AG20443 (cell line): Measurements from ENCODE around the gene LRRC37A3.
"Not testable (repeated sequence)": the region's sequence is repeated elsewhere in the genome, so short reads cannot be mapped to it uniquely, and the experiment has no call there.

Experiments
- DNase-seq: peaks from one replicate; pipeline ENCODE4 v3.0.0; 2012; ENCODE audit warnings: low spot score, mixed read lengths

The LRRC37A3 gene

GRCh38 chr17:64926430-64926829, 7.2 kb upstream of the LRRC37A3 start:
- DNase-seq: not testable (repeated sequence)

DNA sequence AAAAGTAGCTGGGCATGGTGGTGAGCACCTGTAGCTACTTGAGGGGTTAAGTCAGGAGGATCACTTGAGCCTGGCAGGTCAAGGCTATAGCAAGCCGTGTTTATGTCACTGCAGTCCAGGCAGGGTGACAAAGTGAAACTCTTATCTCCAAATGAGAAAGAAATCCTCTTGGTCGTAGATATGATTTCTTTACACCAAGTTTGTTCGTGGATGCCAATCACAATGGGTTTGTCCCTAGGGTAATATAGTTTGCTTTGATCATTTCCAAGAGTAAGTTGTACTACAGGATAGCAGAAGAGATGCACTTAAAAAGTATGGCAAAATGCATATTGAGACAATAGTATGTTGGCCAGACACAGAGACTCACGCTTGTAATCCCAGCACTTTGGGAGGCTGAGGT, 6.0 kb upstream of the LRRC37A3 start:
- not testable (repeated sequence) for DNase-seq

- not testable (repeated sequence) for DNase-seq
These were observed 3.8 kb upstream of the LRRC37A3 start for GRCh38 chr17:64923051-64923568.

GRCh38 chr17:64920419-64921172, 1.3 kb upstream of the LRRC37A3 start:
- DNase-seq: no peak

DNA sequence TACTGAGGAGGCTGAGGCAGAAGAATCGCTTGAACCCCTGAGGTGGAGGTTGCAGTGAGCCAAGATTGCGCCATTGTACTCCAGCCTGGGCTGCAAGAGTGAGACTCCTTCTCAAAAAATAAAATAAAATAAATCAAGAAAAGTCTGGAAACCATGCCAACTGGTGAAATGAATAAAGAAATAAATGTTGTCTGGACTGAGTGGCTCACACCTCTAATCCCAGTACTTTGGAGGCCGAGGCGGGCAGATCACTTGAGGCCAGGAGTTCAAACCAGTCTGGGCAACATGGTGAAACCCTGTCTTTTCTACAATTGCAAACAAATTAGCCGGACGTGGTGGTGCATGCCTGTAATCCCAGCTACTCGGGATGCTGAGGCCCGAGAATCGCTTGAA, 744 bp upstream of the LRRC37A3 start:
- peak; percentile 9 for DNase-seq

- DNase-seq: peak; percentile 18
These were observed 413 bp downstream of the LRRC37A3 start for GRCh38 chr17:64918842-64919288.

GRCh38 chr17:64917540-64917939, 1.7 kb downstream of the LRRC37A3 start:
- not testable (repeated sequence) for DNase-seq

DNA sequence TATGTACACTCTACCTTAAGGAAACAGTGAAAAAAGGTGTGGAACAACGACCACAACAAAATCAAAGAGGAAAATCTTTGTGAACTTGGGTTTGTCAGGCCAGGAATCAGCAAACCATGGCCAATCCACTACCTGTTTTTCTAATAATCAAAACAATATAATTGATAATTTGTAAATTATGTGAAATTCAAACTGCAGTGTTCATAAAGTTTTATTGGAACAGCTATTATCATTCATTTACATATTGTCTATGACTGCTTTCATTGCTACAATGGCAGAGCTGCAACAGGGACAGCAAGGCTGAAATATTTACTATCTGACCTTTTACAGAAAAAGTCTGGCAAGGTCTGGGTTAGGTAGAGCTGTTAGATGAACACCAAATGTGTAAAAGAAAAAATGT, 4.0 kb downstream of the LRRC37A3 start:
- not testable (repeated sequence) for DNase-seq

DNA sequence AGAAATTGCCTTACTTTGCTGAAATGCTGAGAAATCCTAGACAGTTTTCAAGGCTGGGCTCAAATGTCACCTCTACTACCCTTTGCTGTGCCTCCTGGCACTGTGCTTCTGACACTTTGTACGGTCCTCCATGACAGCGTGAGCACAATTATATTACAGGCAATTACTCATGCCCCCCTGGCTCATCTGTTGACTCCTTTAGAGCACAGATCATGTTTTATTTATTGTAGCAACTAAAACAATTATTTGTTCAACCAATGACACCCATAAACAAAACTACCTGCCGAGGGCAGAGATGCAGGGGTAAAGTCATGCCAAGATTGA, 9.1 kb downstream of the LRRC37A3 start:
- DNase-seq: not testable (repeated sequence)

GRCh38 chr17:64909511-64910190, 9.6 kb downstream of the LRRC37A3 start:
- DNase-seq: not testable (repeated sequence)

DNA sequence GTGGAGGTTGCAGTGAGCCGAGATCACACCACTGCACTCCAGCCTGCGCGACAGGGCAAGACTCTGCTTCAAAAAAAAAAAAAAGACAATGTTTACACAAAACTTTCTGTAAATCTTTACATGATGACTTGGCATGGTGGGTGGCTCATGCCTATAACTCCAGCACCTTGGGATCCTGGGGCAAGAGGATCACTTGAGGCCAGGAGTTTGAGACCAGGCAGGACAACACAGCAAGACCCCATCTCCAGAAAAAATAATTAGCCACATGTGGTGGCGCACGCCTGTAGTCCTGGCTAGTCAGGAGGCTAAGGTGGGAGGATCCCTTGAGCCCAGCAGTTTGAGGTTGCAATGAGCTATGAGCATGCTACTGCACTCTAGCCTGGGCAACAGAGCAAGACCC, 15.2 kb downstream of the LRRC37A3 start:
- not testable (repeated sequence) for DNase-seq

- peak; percentile 2 for DNase-seq
These were observed 22.1 kb downstream of the LRRC37A3 start for GRCh38 chr17:64897136-64897535.

GRCh38 chr17:64874210-64874609, 45.1 kb downstream of the LRRC37A3 start:
- DNase-seq: not testable (repeated sequence)

- peak; percentile 40 for DNase-seq
These were observed 71.5 kb downstream of the LRRC37A3 start for GRCh38 chr17:64847504-64848466.

DNA sequence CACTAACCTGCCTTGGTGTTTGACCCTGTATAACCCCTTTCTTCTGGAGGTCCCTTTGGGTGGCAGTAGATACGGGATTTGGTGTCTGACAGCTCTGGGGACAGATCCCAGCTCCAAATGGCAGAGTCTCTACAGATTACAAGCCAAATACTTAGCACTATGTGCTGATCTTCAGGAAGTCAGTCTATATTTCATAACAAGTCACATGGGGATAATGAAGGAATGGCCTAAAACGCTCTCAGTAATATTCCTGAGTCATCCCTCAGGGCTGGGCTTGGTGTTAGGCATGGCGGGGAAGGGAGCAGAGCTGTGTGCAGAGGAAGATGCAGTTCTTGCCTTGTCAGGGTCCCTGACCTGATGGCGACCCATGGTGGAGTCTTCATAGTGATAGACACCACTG, 72.4 kb downstream of the LRRC37A3 start:
- not testable (repeated sequence) for DNase-seq

- not testable (repeated sequence) for DNase-seq
These were observed 75.4 kb downstream of the LRRC37A3 start for GRCh38 chr17:64843918-64844317.

GRCh38 chr17:64842900-64843299, 76.4 kb downstream of the LRRC37A3 start:
- not testable (repeated sequence) for DNase-seq

DNA sequence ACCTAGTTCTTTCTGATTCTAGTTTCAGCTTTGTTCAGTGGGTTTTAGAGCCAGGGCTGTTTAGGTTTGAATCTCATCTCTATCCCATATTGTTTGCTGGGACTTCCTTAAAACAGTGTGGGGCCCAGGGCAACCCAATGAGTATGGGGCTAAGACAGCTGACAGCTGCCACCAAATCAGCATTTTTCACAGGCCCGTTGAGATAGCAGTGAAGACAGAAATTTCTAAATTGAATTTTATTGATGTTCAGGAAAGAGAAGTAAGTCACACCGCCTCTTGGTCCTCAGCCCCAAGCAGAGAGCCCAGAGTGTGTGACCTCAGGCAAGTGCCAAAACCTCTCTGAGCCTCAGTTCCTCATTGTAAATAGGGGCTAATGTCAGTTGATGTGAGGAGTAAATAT, 78.3 kb downstream of the LRRC37A3 start:
- not testable (repeated sequence) for DNase-seq

DNA sequence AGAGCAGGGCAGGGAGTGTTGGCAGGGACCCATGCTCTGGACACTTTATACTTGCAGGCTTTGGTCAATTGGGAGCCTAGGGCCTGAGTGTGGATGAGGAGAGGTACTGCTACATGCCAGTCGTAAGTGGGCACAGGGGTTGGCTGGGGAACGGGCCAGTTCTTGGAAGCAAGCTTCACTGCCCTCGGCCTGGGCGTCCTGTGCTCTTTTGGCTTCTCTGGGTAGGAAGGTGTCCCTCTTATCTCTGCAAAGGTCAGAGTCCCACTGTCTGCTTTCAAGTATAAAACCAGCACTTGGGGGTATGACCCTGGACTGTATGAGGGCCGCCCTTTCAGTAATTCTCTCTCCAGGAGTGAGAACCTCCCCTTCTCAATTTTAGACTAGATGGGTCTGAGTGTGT, 80.8 kb downstream of the LRRC37A3 start:
- DNase-seq: not testable (repeated sequence)

DNA sequence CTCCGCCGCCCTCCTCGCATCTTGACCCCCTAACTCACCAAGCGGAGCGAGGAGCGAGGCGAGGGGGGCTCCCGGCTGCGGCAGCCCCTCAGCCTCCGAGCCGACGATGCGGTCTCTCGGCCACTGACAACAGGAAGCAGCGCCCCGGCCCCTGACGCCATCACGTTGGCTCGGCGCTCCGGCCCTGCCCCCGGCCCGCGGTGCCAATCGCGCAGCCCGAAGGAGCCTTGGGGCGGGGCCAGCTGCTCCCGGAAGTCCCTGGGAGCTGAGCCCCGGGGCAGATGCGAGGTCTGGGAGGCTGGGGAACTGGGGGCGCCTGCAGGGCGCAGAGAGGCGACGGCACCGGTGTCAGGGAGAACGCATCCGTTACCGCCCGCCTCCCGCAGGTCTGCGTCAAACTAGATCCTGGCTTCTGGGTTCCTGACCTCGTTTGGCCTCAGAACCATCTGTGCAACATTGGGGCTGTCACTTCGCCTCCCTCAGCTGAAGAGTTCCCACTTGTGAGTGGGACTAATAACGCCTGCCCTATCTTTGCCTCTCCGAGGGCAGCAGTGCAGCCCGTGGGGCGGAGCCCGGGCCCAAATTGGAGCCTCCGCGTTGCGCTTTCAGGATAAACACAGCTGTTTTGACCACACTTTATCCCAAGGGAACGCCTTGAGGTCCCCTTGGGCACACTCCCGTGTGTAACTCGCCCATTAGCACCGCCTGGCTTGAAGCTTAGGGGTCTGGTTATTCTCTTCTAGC, 82.1 kb downstream of the LRRC37A3 start:
- DNase-seq: peak; percentile 85

- not testable (repeated sequence) for DNase-seq
These were observed 82.7 kb downstream of the LRRC37A3 start for GRCh38 chr17:64836623-64837017.
